GM18505 (cell line): Measurements from ENCODE around the gene CRIP3.
"Not testable (repeated sequence)": the region's sequence is repeated elsewhere in the genome, so short reads cannot be mapped to it uniquely, and the experiment has no call there.

ENCODE experiments used
- ATAC-seq: cut with Tn5 transposase; IDR thresholded peaks from one replicate; pipeline ENCODE4 v1.9.1; 2021; ENCODE audit not compliant: unreplicated experiment
- POLR2A ChIP-seq: IDR thresholded peaks from 4 replicates; pipeline ENCODE4 v1.6.1; 2011; ENCODE audit warnings: borderline replicate concordance; ENCODE audit not compliant: insufficient read depth, insufficient read length; ENCODE audit errors: extremely low read depth

The CRIP3 gene

DNA sequence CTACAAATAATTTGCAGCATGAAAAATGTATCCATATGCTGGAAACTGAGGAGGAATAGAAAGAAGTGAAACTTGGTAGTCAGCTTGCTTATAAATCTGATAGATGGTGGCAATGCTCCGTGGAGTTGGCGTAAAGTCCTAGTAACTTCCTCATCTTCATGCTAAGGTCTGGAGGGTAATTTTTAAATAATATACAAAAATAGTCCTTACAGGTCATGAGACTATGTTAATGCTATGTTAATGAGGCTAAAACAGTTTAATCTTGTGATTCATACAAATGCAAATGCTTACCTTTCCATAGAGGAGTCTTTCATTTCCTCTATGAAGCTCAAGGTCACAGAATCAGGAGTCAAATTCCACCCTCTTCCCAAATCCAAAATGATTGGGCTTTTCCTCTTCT, 9.4 kb upstream of the CRIP3 start:
- ATAC-seq: no peak
- TF ChIP-seq POLR2A: no peak

DNA sequence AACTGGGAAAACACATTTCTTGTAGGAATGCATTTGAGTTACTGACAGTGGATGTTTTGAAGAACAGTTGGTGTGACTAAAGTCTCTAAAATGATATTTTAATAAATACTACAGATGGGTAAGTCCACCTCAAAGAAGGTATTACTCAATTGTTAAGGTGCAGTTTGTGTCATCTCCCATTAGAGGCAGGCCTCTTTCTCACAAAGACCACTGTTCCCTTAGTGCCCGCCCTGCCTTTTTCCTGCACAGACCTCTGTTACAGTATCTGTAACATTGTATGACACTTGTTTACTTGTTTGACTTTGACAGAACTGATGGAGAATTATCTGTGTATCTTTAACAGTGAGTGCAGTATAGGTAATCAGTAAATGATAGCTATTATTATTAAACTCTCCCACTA, 5.2 kb upstream of the CRIP3 start:
- TF ChIP-seq POLR2A: no peak
- ATAC-seq: no peak

- TF ChIP-seq POLR2A: no peak
- ATAC-seq: no peak
Observed at GRCh38 chr6:43311666-43312065, 3.0 kb upstream of the CRIP3 start.

GRCh38 chr6:43310624-43311023, 2.0 kb upstream of the CRIP3 start:
- no peak for ATAC-seq

DNA sequence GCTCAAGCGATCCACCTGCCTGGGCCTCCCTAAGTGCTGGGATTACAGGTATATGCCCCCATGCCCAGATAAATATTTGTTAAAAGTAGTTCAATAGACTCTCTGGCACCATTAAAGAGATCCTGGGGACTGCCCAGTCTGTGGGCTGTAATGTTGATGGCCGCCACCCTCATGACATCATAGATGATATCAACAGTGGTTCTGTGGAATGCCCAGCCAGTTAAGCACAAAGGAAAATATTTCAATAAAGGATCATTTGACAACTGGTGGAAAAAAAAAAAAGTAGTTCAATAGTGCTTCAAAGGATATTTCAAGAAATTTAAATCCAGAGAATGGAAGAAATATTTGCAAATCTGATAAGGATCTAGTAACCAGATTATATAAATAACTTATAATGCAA, 1.5 kb upstream of the CRIP3 start:
- ATAC-seq: no peak
- no peak for TF ChIP-seq POLR2A

More at GRCh38 chr6:43310624-43311023, 2.0 kb upstream of the CRIP3 start:
- TF ChIP-seq POLR2A: no peak

- no peak for ATAC-seq
- no peak for TF ChIP-seq POLR2A
Observed at GRCh38 chr6:43308990-43309477, 408 bp upstream of the CRIP3 start.

GRCh38 chr6:43307451-43308100, 1.1 kb downstream of the CRIP3 start:
- TF ChIP-seq POLR2A: no peak
- ATAC-seq: no peak

DNA sequence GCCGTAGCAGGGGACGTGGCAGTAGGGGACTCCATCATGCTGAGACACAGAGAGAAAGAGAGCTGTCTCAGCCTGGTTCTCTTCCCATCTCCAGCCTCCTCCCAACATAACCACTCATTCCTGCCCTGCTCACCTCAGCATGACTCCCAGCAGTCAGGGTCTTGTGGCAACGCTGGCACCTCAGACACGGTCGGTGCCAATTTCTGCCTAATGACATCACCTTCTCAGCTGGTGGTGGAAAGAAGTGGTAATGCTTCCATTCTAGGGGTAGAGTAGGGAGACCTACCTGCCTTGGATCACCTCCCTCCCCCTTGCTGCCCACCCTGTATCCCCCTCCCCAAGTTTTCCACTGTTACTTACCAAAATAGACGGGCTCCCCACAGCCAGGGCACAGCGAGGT, 2.5 kb downstream of the CRIP3 start:
- ATAC-seq: no peak
- TF ChIP-seq POLR2A: no peak

DNA sequence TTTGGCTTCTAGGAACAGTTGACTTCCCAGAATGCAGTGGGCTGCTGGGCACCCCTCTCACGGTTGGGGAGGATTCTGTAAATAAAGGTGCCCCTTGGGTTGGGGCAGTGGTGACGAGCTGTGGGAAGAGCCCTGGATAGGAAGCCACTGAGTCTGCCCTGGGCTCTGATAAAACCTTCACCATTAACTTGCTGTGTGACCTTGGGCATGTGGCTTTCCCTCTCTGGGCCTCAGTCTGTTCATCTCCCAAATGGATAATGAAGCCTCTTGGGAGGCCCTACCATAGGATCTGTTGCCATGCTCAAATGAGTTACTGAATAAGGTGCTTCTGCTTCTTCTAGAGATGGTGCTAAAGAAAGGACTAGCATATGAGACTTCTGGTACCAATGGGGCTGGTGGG, 3.7 kb downstream of the CRIP3 start:
- TF ChIP-seq POLR2A: no peak
- ATAC-seq: no peak

DNA sequence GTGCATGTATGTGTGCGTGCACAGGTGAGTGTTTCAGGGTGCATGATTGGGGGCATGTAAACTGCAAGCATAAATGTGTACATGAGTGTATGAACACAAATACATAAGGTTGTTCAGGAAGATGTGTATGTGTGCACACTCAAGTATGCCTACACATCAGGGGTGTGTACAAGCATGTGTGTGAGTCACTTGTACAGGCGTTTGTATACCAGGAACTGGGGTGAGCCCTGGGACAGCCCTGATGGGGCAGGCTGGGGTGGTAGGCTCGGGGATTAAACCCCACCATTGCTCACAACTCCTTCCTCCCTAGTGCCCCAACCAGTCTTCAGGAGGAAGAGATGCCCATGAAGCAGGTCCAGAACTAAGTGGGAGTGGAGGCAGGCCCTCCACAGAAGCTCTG, 4.3 kb downstream of the CRIP3 start:
- no peak for TF ChIP-seq POLR2A
- ATAC-seq: no peak

DNA sequence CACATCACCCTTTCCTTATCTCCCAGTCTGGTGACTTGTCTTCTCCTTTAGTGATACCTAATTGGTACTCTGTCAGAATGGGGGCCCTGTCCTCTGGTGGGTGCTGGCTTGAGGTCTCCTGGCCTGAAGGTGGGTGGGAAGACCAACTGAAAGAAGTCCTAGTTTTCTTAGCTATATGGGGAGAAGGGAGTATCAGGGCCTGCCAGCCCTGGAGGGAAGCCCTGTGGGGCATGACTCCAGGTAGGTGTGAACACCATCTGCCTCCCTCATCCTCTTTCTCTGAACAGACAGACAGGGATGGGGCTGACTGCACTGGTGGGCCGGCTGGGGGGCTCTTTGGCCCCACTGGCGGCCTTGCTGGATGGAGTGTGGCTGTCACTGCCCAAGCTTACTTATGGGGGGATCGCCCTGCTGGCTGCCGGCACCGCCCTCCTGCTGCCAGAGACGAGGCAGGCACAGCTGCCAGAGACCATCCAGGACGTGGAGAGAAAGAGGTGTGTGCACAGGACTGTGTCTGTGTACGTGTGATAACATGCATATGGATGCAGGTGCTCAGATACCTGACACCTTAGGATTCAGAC, 4.8 kb downstream of the CRIP3 start:
- no peak for TF ChIP-seq POLR2A
- ATAC-seq: no peak

- not testable (repeated sequence) for ATAC-seq
Observed at GRCh38 chr6:43303006-43303405, 5.6 kb downstream of the CRIP3 start.

DNA sequence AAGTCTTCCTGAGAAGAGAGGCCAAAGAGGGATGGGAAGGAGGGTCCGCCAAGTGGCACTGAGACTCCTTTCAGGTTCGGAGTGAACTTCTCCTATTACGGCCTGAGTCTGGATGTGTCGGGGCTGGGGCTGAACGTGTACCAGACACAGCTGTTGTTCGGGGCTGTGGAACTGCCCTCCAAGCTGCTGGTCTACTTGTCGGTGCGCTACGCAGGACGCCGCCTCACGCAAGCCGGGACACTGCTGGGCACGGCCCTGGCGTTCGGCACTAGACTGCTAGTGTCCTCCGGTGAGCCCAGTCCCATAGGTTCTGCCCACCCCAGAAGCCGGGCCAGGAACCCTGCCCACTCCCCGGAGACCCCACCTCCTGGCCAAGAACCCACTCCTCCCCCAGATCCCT, 6.5 kb downstream of the CRIP3 start:
- no peak for ATAC-seq
- no peak for TF ChIP-seq POLR2A

DNA sequence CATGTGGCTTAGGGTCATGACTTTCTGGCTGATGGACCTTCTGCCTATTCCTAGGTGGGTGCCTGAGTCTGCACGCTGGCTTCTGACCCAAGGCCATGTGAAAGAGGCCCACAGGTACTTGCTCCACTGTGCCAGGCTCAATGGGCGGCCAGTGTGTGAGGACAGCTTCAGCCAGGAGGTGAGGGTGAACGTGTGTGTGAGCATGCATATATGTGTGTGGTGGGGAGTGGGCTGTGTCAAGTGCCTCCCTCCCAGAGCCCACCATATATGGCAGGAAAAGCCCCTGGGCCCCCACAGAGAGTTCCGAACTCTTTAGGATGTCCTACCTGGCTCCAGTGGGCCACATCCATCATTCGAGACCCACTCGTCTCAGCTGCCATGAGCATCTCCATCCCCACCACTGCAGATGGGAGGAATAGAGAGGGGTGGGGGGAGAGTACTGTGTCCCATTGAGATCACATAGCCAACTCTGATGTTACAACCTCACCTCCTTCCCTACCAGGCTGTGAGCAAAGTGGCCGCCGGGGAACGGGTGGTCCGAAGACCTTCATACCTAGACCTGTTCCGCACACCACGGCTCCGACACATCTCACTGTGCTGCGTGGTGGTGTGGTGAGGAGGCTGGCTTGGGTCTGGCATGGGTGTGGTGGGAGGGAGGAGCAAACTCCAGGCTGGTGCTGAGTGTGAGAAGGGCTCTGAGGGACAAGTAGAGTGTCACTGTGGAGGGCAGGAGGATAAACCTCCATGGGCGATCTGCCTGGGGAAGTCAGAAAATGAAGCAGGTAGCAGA, 7.3 kb downstream of the CRIP3 start:
- no peak for TF ChIP-seq POLR2A
- ATAC-seq: no peak
